K562 (cell line): ENCODE measurements around the gene H2AZ2. TPM values are rescaled to one million over a fixed set of nuclear protein-coding genes. Genes with fewer than 3 reads are reported as not detected.
"Not testable (repeated sequence)": the region's sequence is repeated elsewhere in the genome, so short reads cannot be mapped to it uniquely, and the experiment has no call there.

Experiments used
- ATAC-seq: fragments of 200-7000 bp; cut with Tn5 transposase; 3 replicates; pipeline ENCODE4 v1.9.1; 2020; ENCODE audit warnings: moderate library complexity
- BruUV-seq: library from RNA; stranded (reverse); fragments of 400-500 nt; replicated peaks from 2 replicates; lab custom pipeline; 2021; lab: Mats Ljungman, UMichigan
- CTCF ChIA-PET: fragments of 300-600 bp; formaldehyde crosslinking; extraction: SDS; loops from one replicate; lab custom pipeline; 2021; ENCODE audit warnings: low intra/inter-chr PET ratio; lab: Yijun Ruan, JAX
- POLR2A ChIA-PET: fragments of 300-600, 350-650 bp; sonication (Branson Sonifier 250); formaldehyde crosslinking; extraction: SDS; loops from one replicate; lab custom pipeline; 2021; ENCODE audit warnings: antibody characterized with exemption, inconsistent platforms; lab: Yijun Ruan, JAX
- DNase-seq, 4 experiments: peaks; one replicate each; pipeline versions ENCODE4 v3.0.0 to v3.0.0-alpha.2; 2011 to 2018; ENCODE audit warnings: low spot score in 3 of 4, mixed read lengths in 3 of 4; ENCODE audit errors: extremely low read depth in 1 of 4
- FAIRE-seq: peaks from 2 replicates; lab custom pipeline; 2011; peaks lifted over from hg19 to GRCh38; lab: Jason Lieb, UNC
- H2AFZ ChIP-seq: 2 replicates; pipeline ENCODE4 v1.6.0; 2011; ENCODE audit warnings: low read depth, low read length, control low read depth, inconsistent platforms
- H3K27ac ChIP-seq: fragments of 200-600 bp; 3 replicates; pipeline ENCODE4 v1.8.0; 2011; ENCODE audit warnings: low read depth, mild to moderate bottlenecking, control low read depth, inconsistent platforms, low read length, moderate library complexity, mixed read lengths; ENCODE audit errors: extremely low read depth
- H3K27me3 ChIP-seq, 2 experiments: fragments of 300-600 bp in 1 of 2; 2 replicates in 1 of 2; 3 replicates in 1 of 2; pipeline versions ENCODE4 v1.6.0 to v1.8.0; 2011; ENCODE audit warnings: inconsistent platforms in 2 of 2, low read length in 2 of 2, mild to moderate bottlenecking in 1 of 2, mixed read lengths in 1 of 2, moderate library complexity in 1 of 2; ENCODE audit not compliant: control insufficient read depth in 2 of 2, insufficient read depth in 2 of 2
- H3K36me3 ChIP-seq: fragments of 300-600 bp; 3 replicates; pipeline ENCODE4 v1.8.0; 2011; ENCODE audit warnings: mild to moderate bottlenecking, low read length, inconsistent platforms; ENCODE audit not compliant: control insufficient read depth, insufficient read depth
- H3K4me1 ChIP-seq, 2 experiments: fragments of 200-600 bp in 1 of 2; replicated peaks in 1 of 2; 2 replicates in 1 of 2; 3 replicates in 1 of 2; pipeline versions ENCODE4 v1.5.1 to v1.8.0; 2011; ENCODE audit warnings: inconsistent platforms in 2 of 2, low read length in 2 of 2, mild to moderate bottlenecking in 1 of 2, mixed read lengths in 1 of 2, moderate library complexity in 1 of 2; ENCODE audit not compliant: control insufficient read depth in 2 of 2, insufficient read depth in 2 of 2
- H3K4me2 ChIP-seq: 2 replicates; pipeline ENCODE4 v1.6.1; 2011; ENCODE audit warnings: low read length, control low read depth, inconsistent platforms, mixed read lengths; ENCODE audit not compliant: insufficient read depth
- H3K4me3 ChIP-seq: fragments of 200-600 bp; sonication (generic), shearing (Covaris generic); 2 replicates; pipeline ENCODE4 v1.5.1; 2016; ENCODE audit warnings: control low read depth, inconsistent platforms
- H3K79me2 ChIP-seq: fragments of 200-600 bp; 3 replicates; pipeline ENCODE4 v1.8.0; 2011; ENCODE audit warnings: low read length, inconsistent platforms; ENCODE audit not compliant: control insufficient read depth, insufficient read depth
- H3K9ac ChIP-seq, 2 experiments: 2 replicates each; pipeline versions ENCODE4 v1.6.0 to v1.6.1; 2011; ENCODE audit warnings: low read depth in 2 of 2, low read length in 2 of 2, control low read depth in 1 of 2, inconsistent platforms in 1 of 2, mild to moderate bottlenecking in 1 of 2, mixed read lengths in 1 of 2; ENCODE audit not compliant: insufficient read depth in 1 of 2
- H3K9me1 ChIP-seq: one replicate; pipeline ENCODE4 v1.6.0; 2011; ENCODE audit warnings: inconsistent platforms, mild to moderate bottlenecking, low read length, moderate library complexity; ENCODE audit not compliant: control insufficient read depth, insufficient read depth
- H3K9me3 ChIP-seq: replicated peaks from 2 replicates; pipeline ENCODE4 v1.5.1; 2011; ENCODE audit warnings: low read depth, low read length, inconsistent platforms; ENCODE audit not compliant: control insufficient read depth, insufficient read depth
- H4K20me1 ChIP-seq: replicated peaks from 2 replicates; pipeline ENCODE4 v1.6.1; 2011; ENCODE audit warnings: low read length, inconsistent platforms, mixed read lengths; ENCODE audit not compliant: control insufficient read depth, insufficient read depth
- ATF3 ChIP-seq, 2 experiments: fragments of 450-650 bp in 1 of 2; sonication (generic) in 1 of 2; formaldehyde crosslinking in 1 of 2; IDR thresholded peaks in 1 of 2; conservative IDR thresholded peaks in 1 of 2; 2 replicates each; pipeline versions ENCODE4 v1.6.1 to v1.8.1; 2016 to 2023; ENCODE audit warnings: mild to moderate bottlenecking in 2 of 2, moderate library complexity in 2 of 2, inconsistent platforms in 1 of 2, missing genetic modification reagents in 1 of 2
- CBFA2T2 ChIP-seq: fragments of 450-650 bp; conservative IDR thresholded peaks from 2 replicates; pipeline ENCODE4 v1.6.1; 2017; ENCODE audit warnings: mild to moderate bottlenecking
- CBFA2T3 ChIP-seq: fragments of 450-650 bp; IDR thresholded peaks from 2 replicates; pipeline ENCODE4 v1.6.1; 2017
- CREM ChIP-seq: IDR thresholded peaks from 2 replicates; pipeline ENCODE4 v1.6.1; 2014; ENCODE audit warnings: antibody characterized with exemption, low read depth
- KDM1A ChIP-seq, 2 experiments: fragments of 450-650 bp; IDR thresholded peaks; 2 replicates each; pipeline ENCODE4 v1.6.1; 2016; ENCODE audit warnings: mild to moderate bottlenecking in 2 of 2
- LEF1 ChIP-seq: fragments of 450-650 bp; IDR thresholded peaks from 2 replicates; pipeline ENCODE4 v1.6.1; 2016; ENCODE audit warnings: mild to moderate bottlenecking
- MAX ChIP-seq: sonication (generic); formaldehyde crosslinking; IDR thresholded peaks from 2 replicates; pipeline ENCODE4 v1.9.0; 2022; ENCODE audit warnings: mild to moderate bottlenecking, missing genetic modification reagents
- MEIS2 ChIP-seq: fragments of 450-650 bp; IDR thresholded peaks from 2 replicates; pipeline ENCODE4 v1.6.1; 2014; ENCODE audit warnings: mild to moderate bottlenecking; ENCODE audit not compliant: partially characterized antibody
- MNT ChIP-seq, 2 experiments: fragments of 450-650 bp; conservative IDR thresholded peaks; 2 replicates each; pipeline ENCODE4 v1.6.1; 2017; ENCODE audit warnings: mild to moderate bottlenecking in 2 of 2, moderate library complexity in 2 of 2
- MTA2 ChIP-seq: fragments of 450-650 bp; IDR thresholded peaks from 2 replicates; pipeline ENCODE4 v1.6.1; 2016; ENCODE audit warnings: low read depth
- NCOR1 ChIP-seq: fragments of 450-650 bp; IDR thresholded peaks from 2 replicates; pipeline ENCODE4 v1.6.1; 2016; ENCODE audit warnings: mild to moderate bottlenecking, moderate library complexity
- NFIC ChIP-seq: fragments of 450-650 bp; IDR thresholded peaks from 2 replicates; pipeline ENCODE4 v1.6.1; 2017; ENCODE audit warnings: mild to moderate bottlenecking, inconsistent platforms
- PBX2 ChIP-seq, 2 experiments: IDR thresholded peaks in 1 of 2; conservative IDR thresholded peaks in 1 of 2; 2 replicates each; pipeline ENCODE4 v1.6.1; 2016; ENCODE audit warnings: low read depth in 2 of 2, mild to moderate bottlenecking in 1 of 2, missing compliant biosample characterization in 1 of 2, missing genetic modification characterization in 1 of 2, moderate library complexity in 1 of 2
- SMARCA4 ChIP-seq: fragments of 450-650 bp; IDR thresholded peaks from 2 replicates; pipeline ENCODE4 v1.6.1; 2016
- SOX6 ChIP-seq: fragments of 450-650 bp; IDR thresholded peaks from 2 replicates; pipeline ENCODE4 v1.6.1; 2014; ENCODE audit warnings: mild to moderate bottlenecking
- TAL1 ChIP-seq: fragments of 450-650 bp; IDR thresholded peaks from 2 replicates; pipeline ENCODE4 v1.6.1; 2016; ENCODE audit warnings: mild to moderate bottlenecking
- TCF3 ChIP-seq: sonication (generic); formaldehyde crosslinking; IDR thresholded peaks from 2 replicates; pipeline ENCODE4 v1.4.0; 2020; ENCODE audit warnings: mild to moderate bottlenecking, missing genetic modification reagents
- TEAD4 ChIP-seq, 2 experiments: sonication (generic) in 1 of 2; formaldehyde crosslinking in 1 of 2; IDR thresholded peaks; 2 replicates each; pipeline versions ENCODE4 v1.6.1 to v1.8.0; 2012 to 2022; ENCODE audit warnings: borderline replicate concordance in 1 of 2, inconsistent platforms in 1 of 2, low read length in 1 of 2, mild to moderate bottlenecking in 1 of 2, missing genetic modification reagents in 1 of 2
- WGBS: fragments of 100-300 bp; shearing (Covaris generic); methylation state at CpG from one replicate; pipeline ENCODE4 v1.1.6; 2016; ENCODE audit warnings: low coverage, mixed read lengths; ENCODE audit not compliant: insufficient coverage; ENCODE audit errors: missing lambda C conversion rate; 5-methylcytosine and 5-hydroxymethylcytosine counted together
- in situ Hi-C: fragments of 300-500 bp; cut with MboI; formaldehyde crosslinking; loops from 4 replicates; pipeline ENCODE4 v1.15.0; 2018; ENCODE audit warnings: inconsistent platforms, mixed read lengths
- intact Hi-C: fragments of 100-400 bp; cut with micrococcal nuclease; formaldehyde crosslinking; loops from 2 replicates; pipeline ENCODE4 v1.14.2; 2022
- polyA plus RNA-seq, 8 experiments: library from polyadenylated mRNA; depleted of rRNA in 4 of 8; stranded (reverse) in 5 of 8; unstranded in 3 of 8; fragments of >200 nt; fragmentation: Nextera tagmentation in 2 of 8; fragmentation: Illumina TruSeq in 1 of 8; extraction: Ambion mirVana in 2 of 8; extraction: Trizol in 1 of 8; gene quantifications; 2 replicates each; pipeline versions ENCODE4 v1.2.1 to v1.2.3, GENCODE V29; 2011 to 2014; ENCODE audit warnings: inconsistent platforms in 1 of 8, missing spikeins in 1 of 8
- total RNA-seq, 7 experiments: library from RNA; depleted of rRNA in 6 of 7; stranded (reverse); fragments of >200 nt in 6 of 7; fragmentation: Illumina TruSeq in 2 of 7; extraction: Trizol in 2 of 7; gene quantifications; 2 replicates each; pipeline versions ENCODE4 v1.2.1 to v1.2.3, GENCODE V29; 2011 to 2021; ENCODE audit warnings: low replicate concordance in 1 of 7

H2AZ2 gene
- total and polyA plus RNA-seq, 9 of the 15 experiments (the other 6 are each of a cell fraction or from before 2014, with no cell fraction given): 105 to 382 (median 286) TPM

- H3K9me1 ChIP-seq; H3K4me3 ChIP-seq; H3K36me3 ChIP-seq; in situ Hi-C loops; H4K20me1 ChIP-seq; H3K9ac ChIP-seq; FAIRE-seq; H3K27ac ChIP-seq; H2AFZ ChIP-seq; ATAC-seq; intact Hi-C loops; BruUV-seq; H3K9me3 ChIP-seq; CTCF ChIA-PET; H3K4me2 ChIP-seq; H3K27me3 ChIP-seq; H3K79me2 ChIP-seq; TF ChIP-seq TEAD4 (CRISPR knock-in tag; IDR thresholded peaks at IDR 0.05; ENCODE audit: borderline replicate concordance); PBX2 (CRISPR knock-in tag; IDR thresholded peaks at IDR 0.05; ENCODE audit: low read depth); ATF3 (CRISPR knock-in tag; conservative IDR thresholded peaks at IDR 0.05): not testable (repeated sequence)
- WGBS: 0% methylated on average over 3 of the region's 3 CpGs
- POLR2A ChIA-PET: interaction anchor here (0.6 kb wide), 1 partner anchor 21 kb away, joined by 3 read pairs; no protein-coding TSS in a partner anchor
- H3K4me1 ChIP-seq: peaks cover 0 to 11% of the 10 kb centered on the region in 2 experiments; a peak in 3 of 5 replicates
- peak in 1 of 4 experiments; percentile 47 for DNase-seq
- TF ChIP-seq TEAD4 (IDR thresholded peaks at IDR 0.05; ENCODE audit: low read length) (0 out of 2 replicates have a peak, but pooled peaks have one; percentile 31), PBX2 (tag; conservative IDR thresholded peaks at IDR 0.05; ENCODE audit: low read depth) (0 out of 2 replicates have a peak, but pooled peaks have one; percentile 38), MNT (conservative IDR thresholded peaks at IDR 0.05) (0 out of 4 replicates have a peak, but pooled peaks of 1 of the 2 experiments have one; percentile 41), CREM (0 out of 2 replicates have a peak, but pooled peaks have one; percentile 21), MAX (CRISPR knock-in tag) (peak; percentile 64), CBFA2T3 (peak; percentile 87), TCF3 (CRISPR knock-in tag) (peak; percentile 84), LEF1 (0 out of 2 replicates have a peak, but pooled peaks have one; percentile 29), ATF3 (IDR thresholded peaks at IDR 0.05) (peak; percentile 64), SOX6 (peak; percentile 86), NCOR1 (peak; percentile 56), NFIC (peak; percentile 26; the same call in 1 of the 2 replicates), MEIS2 (peak; percentile 61), CBFA2T2 (peak; percentile 82), TAL1 (peak; percentile 67), MTA2 (peak; percentile 54), KDM1A (IDR thresholded peaks at IDR 0.05) (peak; percentile 64 to 68), SMARCA4 (peak; percentile 39; the same call in 1 of the 2 replicates)
These were observed 22.4 kb upstream of the H2AZ2 start for GRCh38 chr7:44870336-44870735.
